OCI-LY1 (cell line): Measurements from ENCODE around the gene JUNB.

Source experiments
- H2AFZ ChIP-seq: fragments of 200-600 bp; sonication (generic), shearing (Covaris generic); 2 replicates; pipeline ENCODE4 v1.6.0; 2014; ENCODE audit warnings: antibody characterized with exemption, mild to moderate bottlenecking, low read length
- H3F3A ChIP-seq: fragments of 200-600 bp; sonication (generic), shearing (Covaris generic); 2 replicates; pipeline ENCODE4 v1.6.0; 2014; ENCODE audit warnings: mild to moderate bottlenecking, antibody characterized with exemption, low read length, moderate library complexity; ENCODE audit not compliant: insufficient read depth
- H3K27ac ChIP-seq: fragments of 200-600 bp; sonication (generic); 2 replicates; pipeline ENCODE4 v1.5.1; 2014; ENCODE audit warnings: low read length, mixed run types, mild to moderate bottlenecking, low read depth; ENCODE audit not compliant: poor library complexity, severe bottlenecking
- H3K27me3 ChIP-seq: fragments of 200-600 bp; sonication (generic); 2 replicates; pipeline ENCODE4 v1.6.0; 2014; ENCODE audit warnings: antibody characterized with exemption, mild to moderate bottlenecking, low read length, moderate library complexity; ENCODE audit not compliant: insufficient read depth
- H3K36me3 ChIP-seq: fragments of 200-600 bp; sonication (generic); 2 replicates; pipeline ENCODE4 v1.6.1; 2014; ENCODE audit warnings: mild to moderate bottlenecking, antibody characterized with exemption, low read length, moderate library complexity, mixed read lengths; ENCODE audit not compliant: insufficient read depth
- H3K4me1 ChIP-seq: fragments of 200-600 bp; sonication (generic); 2 replicates; pipeline ENCODE4 v1.5.1; 2014; ENCODE audit warnings: mild to moderate bottlenecking, low read length, moderate library complexity; ENCODE audit not compliant: insufficient read depth, severe bottlenecking
- H3K4me2 ChIP-seq: fragments of 200-600 bp; sonication (generic), shearing (Covaris generic); 2 replicates; pipeline ENCODE4 v1.6.1; 2014; ENCODE audit warnings: low read length
- H3K4me3 ChIP-seq: fragments of 200-600 bp; sonication (generic); 2 replicates; pipeline ENCODE4 v1.5.1; 2014; ENCODE audit warnings: low read length, low read depth, mild to moderate bottlenecking, mixed read lengths; ENCODE audit not compliant: poor library complexity, severe bottlenecking
- H3K79me2 ChIP-seq: fragments of 200-600 bp; shearing (Covaris generic); 2 replicates; pipeline ENCODE4 v1.6.1; 2016; ENCODE audit warnings: mixed run types, low read length, mixed read lengths; ENCODE audit not compliant: insufficient read depth
- H3K9ac ChIP-seq: fragments of 200-600 bp; sonication (generic), shearing (Covaris generic); 2 replicates; pipeline ENCODE4 v1.6.1; 2014; ENCODE audit warnings: mild to moderate bottlenecking, low read length, mixed read lengths
- H3K9me2 ChIP-seq: fragments of 200-600 bp; sonication (generic), shearing (Covaris generic); 2 replicates; pipeline ENCODE4 v1.6.1; 2014; ENCODE audit warnings: low read depth, mild to moderate bottlenecking, low read length, mixed read lengths
- H3K9me3 ChIP-seq: fragments of 200-600 bp; shearing (Covaris generic); 2 replicates; pipeline ENCODE4 v1.6.1; 2014; ENCODE audit warnings: low read length, mixed read lengths
- H4K20me1 ChIP-seq: fragments of 200-600 bp; sonication (generic), shearing (Covaris generic); 2 replicates; pipeline ENCODE4 v1.6.0; 2016; ENCODE audit warnings: mild to moderate bottlenecking, low read length; ENCODE audit not compliant: insufficient read depth
- EZH2 ChIP-seq: fragments of 200-600 bp; sonication (generic), shearing (Covaris generic); IDR thresholded peaks from 2 replicates; pipeline ENCODE4 v1.8.0; 2017; ENCODE audit warnings: borderline replicate concordance, mixed run types, mild to moderate bottlenecking, antibody characterized with exemption, low read length, moderate library complexity, mixed read lengths
- TF ChIP-seq, protein P1 (sequence below): fragments of 200-600 bp; sonication (generic), shearing (Covaris generic); IDR thresholded peaks from 2 replicates; pipeline ENCODE4 v1.5.1; 2017; ENCODE audit warnings: mild to moderate bottlenecking, antibody characterized with exemption, low read length, moderate library complexity, mixed read lengths

Gene JUNB

DNA sequence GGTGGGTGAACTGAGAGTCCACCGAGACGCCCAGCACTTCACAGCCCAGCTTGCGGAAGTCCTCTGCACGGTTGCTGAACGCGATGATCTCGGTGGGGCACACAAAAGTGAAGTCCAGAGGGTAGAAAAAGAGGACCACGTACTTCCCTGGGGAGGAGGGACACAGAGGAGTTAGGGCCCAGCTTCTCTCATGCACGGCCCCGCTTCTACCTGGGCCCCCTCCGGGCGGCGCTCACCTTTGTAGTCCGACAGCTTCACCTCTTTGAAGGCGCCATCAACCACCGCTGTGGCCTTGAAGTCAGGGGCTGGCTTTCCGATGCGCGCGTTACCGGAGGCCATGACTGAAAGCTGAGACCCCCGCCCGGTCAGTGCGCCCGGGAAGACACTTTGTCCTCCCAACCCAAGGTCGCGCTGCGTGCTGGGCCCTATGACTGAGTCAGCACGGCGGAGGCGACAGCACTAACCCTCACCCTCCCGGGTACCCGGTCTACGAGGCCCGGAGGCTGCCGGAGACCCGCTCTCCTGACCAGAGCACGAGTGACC, 9.7 kb downstream of the JUNB start:
- peak overlapping the region; percentile 98 for H3K9ac ChIP-seq

DNA sequence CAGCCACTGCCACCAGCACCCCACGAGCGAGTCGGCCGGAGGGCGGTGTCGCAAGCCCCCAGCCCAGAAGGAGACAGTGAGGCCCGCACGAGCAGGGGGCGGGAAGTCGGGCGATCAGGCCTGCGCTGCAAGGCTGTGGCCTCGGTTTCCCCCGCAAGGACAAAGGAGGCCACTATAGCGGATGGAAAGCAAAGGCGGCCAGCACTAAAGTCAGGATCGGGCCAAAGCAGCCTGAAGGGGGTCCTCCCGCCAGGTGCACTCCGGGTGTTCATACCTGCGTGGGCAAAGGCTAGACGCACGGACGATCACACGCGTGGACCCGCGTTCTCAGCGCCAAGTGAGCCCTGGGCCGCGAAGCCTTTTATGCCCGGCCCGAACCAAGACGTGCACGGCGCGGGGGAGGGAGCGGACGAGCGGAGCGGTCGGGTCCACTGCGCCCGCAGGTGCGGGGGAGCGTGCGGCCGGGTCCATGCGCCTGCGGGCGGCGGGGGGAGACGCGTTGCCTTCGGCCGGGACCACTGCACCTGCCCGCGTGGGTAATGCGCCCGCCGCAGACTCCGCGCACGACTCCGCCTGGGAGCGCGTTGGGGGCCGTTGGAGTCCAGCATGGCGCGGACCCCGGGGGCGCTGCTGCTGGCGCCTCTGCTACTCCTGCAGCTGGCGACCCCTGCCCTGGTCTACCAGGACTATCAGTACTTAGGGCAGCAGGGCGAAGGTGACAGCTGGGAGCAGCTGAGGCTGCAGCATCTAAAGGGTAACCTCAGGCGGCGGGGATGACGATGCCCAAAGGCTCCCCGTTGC, 10.4 kb downstream of the JUNB start, which contains the start of the genes PRDX2 and THSD8:
Gene PRDX2, minus strand, starts transcription at position 335 of the 801 bp plus-strand sequence. CDS start 539 bp downstream, outside the sequence.
Gene THSD8, plus strand, starts transcription at position 604 of the 801 bp plus-strand sequence. Its CDS starts 3 bp downstream, at position 607.
- Histone ChIP-seq H3K4me1 (peaks cover 26% of the 10 kb centered on the region), H3K9me3 (no peaks in the 10 kb centered on the region), H3K27ac (peak within 1 kb of the TSS; percentile 50), H3F3A (no peaks in the 10 kb centered on the region), H3K9me2 (no peaks in the 10 kb centered on the region), H3K4me3 (peak within 1 kb of the TSS; percentile 97), H3K36me3 (peaks cover 16% of the 10 kb centered on the region; the same call in 1 of the 2 replicates), H2AFZ (no peak within 1 kb of the TSS), H3K4me2 (peak within 1 kb of the TSS; percentile 74), H3K27me3 (no peaks in the 10 kb centered on the region), H3K9ac (peak within 1 kb of the TSS; percentile 98), H3K79me2 (no peaks in the 10 kb centered on the region), H4K20me1 (no peaks in the 10 kb centered on the region)
- TF ChIP-seq, protein P1, sequence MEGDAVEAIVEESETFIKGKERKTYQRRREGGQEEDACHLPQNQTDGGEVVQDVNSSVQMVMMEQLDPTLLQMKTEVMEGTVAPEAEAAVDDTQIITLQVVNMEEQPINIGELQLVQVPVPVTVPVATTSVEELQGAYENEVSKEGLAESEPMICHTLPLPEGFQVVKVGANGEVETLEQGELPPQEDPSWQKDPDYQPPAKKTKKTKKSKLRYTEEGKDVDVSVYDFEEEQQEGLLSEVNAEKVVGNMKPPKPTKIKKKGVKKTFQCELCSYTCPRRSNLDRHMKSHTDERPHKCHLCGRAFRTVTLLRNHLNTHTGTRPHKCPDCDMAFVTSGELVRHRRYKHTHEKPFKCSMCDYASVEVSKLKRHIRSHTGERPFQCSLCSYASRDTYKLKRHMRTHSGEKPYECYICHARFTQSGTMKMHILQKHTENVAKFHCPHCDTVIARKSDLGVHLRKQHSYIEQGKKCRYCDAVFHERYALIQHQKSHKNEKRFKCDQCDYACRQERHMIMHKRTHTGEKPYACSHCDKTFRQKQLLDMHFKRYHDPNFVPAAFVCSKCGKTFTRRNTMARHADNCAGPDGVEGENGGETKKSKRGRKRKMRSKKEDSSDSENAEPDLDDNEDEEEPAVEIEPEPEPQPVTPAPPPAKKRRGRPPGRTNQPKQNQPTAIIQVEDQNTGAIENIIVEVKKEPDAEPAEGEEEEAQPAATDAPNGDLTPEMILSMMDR: no peak
- TF ChIP-seq EZH2: no peak

More for the DNA sequence above, 9.7 kb downstream of the JUNB start:
- Histone ChIP-seq H3K79me2 (no peaks in the 10 kb centered on the region), H4K20me1 (no peaks in the 10 kb centered on the region), H3K4me3 (peak overlapping the region; percentile 97), H3K9me3 (no peaks in the 10 kb centered on the region), H3K27ac (peak overlapping the region; percentile 50), H3K4me1 (peaks cover 29% of the 10 kb centered on the region), H3K4me2 (peak overlapping the region; percentile 74), H3K27me3 (no peaks in the 10 kb centered on the region), H2AFZ (no peak overlapping the region), H3K36me3 (peaks cover 16% of the 10 kb centered on the region; the same call in 1 of the 2 replicates), H3F3A (no peaks in the 10 kb centered on the region), H3K9me2 (no peaks in the 10 kb centered on the region)
- TF ChIP-seq, protein P1: no peak

DNA sequence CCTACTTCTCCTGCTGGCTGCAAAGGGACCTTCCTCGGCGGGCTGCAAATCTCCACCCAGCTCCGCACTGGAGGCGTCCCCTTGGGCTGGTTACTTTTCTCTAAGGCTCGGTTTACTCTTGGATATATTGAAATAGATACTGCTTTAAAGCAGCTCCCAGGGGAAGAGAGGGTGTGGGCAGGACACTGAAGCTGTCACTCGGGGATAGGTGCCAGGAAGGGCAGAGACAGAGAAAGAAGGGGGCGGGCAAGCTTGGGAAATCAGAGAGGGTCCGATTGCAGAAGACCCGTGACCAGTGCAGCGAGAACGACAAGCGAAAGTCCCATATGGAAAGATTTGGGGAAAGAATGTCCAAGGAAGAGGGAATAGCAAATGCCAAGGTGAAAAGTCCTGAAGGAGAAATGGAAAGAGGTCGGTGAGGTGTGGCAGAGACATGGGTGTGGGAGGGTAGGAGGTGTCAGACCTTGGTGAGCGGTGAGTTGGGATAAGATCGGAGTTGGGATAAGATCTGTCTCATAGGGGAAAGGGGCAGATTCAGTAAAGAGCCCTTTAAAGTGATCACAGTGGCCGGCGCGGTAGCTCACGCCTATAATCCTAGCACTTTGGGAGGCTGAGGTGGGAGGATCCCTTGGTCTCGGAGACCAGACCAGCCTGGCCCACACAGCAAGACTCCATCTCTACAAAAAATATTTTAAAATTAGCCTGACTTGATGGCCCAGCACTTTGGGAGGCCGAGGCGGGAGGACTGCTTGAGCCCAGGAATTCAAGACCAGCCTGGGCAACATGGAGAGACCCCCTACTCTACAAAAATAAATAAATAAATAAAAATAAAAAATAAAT, 11.2 kb downstream of the JUNB start:
- TF ChIP-seq EZH2: no peak
- TF ChIP-seq, protein P1: no peak
- Histone ChIP-seq H3K79me2 (no peaks in the 10 kb centered on the region), H3K27me3 (no peaks in the 10 kb centered on the region), H3K27ac (no peak overlapping the region), H2AFZ (no peak overlapping the region), H3K9ac (peak overlapping the region; percentile 98; the same call in 1 of the 2 replicates), H3K9me3 (no peaks in the 10 kb centered on the region), H3K9me2 (no peaks in the 10 kb centered on the region), H3F3A (no peaks in the 10 kb centered on the region), H3K4me1 (peaks cover 34% of the 10 kb centered on the region), H3K36me3 (peaks cover 16% of the 10 kb centered on the region; the same call in 1 of the 2 replicates), H3K4me2 (peak overlapping the region; percentile 74), H3K4me3 (peak overlapping the region; percentile 97), H4K20me1 (no peaks in the 10 kb centered on the region)
